NB4 (cell line): ENCODE results near the gene TUBGCP5.
"Not testable (repeated sequence)": the region's sequence is repeated elsewhere in the genome, so short reads cannot be mapped to it uniquely, and the experiment has no call there.

Experiments used
- DNase-seq: peaks from one replicate; pipeline ENCODE4 v3.0.0; 2010; ENCODE audit warnings: low read depth
- H3K4me3 ChIP-seq: one replicate; pipeline ENCODE4 v1.5.1; 2011; ENCODE audit warnings: mild to moderate bottlenecking, low read depth, low read length, moderate library complexity
- CTCF ChIP-seq: IDR thresholded peaks from one replicate; pipeline ENCODE4 v1.5.1; 2012; ENCODE audit warnings: low read depth, low read length
- MAX ChIP-seq: IDR thresholded peaks from 2 replicates; pipeline ENCODE4 v1.6.1; 2011; ENCODE audit warnings: low read depth, low read length
- MYC ChIP-seq: IDR thresholded peaks from 2 replicates; pipeline ENCODE4 v1.6.1; 2011; ENCODE audit warnings: low read depth, low read length
- POLR2A ChIP-seq: IDR thresholded peaks from 2 replicates; pipeline ENCODE4 v1.6.1; 2011; ENCODE audit warnings: mild to moderate bottlenecking; ENCODE audit not compliant: insufficient read length; ENCODE audit errors: extremely low read depth

TUBGCP5 gene

GRCh38 chr15:22992024-22992326 lies 47.4 kb downstream of the TUBGCP5 start:
- TF ChIP-seq POLR2A = no peak
- no peak for TF ChIP-seq MYC
- TF ChIP-seq CTCF = no peak
- no peak for TF ChIP-seq MAX
- no peak overlapping the region for H3K4me3 ChIP-seq
- no peak for DNase-seq

GRCh38 chr15:22989576-22990477 lies 49.5 kb downstream of the TUBGCP5 start:
- H3K4me3 ChIP-seq = no peak overlapping the region
- DNase-seq = peak; percentile 8
- no peak for TF ChIP-seq MYC

GRCh38 chr15:22988811-22989210 lies 50.6 kb downstream of the TUBGCP5 start:
- no peak overlapping the region for H3K4me3 ChIP-seq
- no peak for TF ChIP-seq POLR2A
- TF ChIP-seq MYC = no peak
- no peak for TF ChIP-seq MAX
- TF ChIP-seq CTCF = no peak
- no peak for DNase-seq

GRCh38 chr15:22981931-22982330 lies 57.4 kb downstream of the TUBGCP5 start:
- H3K4me3 ChIP-seq, DNase-seq: not testable (repeated sequence)

GRCh38 chr15:22981051-22981840 lies 58.1 kb downstream of the TUBGCP5 start:
- no peak overlapping the region for H3K4me3 ChIP-seq
- no peak for DNase-seq
- TF ChIP-seq POLR2A (no peak), MAX (no peak), MYC (no peak), CTCF (no peak)

GRCh38 chr15:22980189-22981050 lies 58.9 kb downstream of the TUBGCP5 start, which contains the start of gene CYFIP1:
Gene CYFIP1, minus strand, starts transcription at chr15:22980368. Its CDS starts 33,083 bp downstream, at chr15:22947285.
- peak within 1 kb of the TSS; percentile 84 for H3K4me3 ChIP-seq
- TF ChIP-seq CTCF (no peak), POLR2A (no peak), MYC (no peak), MAX (no peak)
- DNase-seq = peak; percentile 73
